GM18873 (cell line): Measurements from ENCODE around the gene DMD.
"Not testable (repeated sequence)": the region's sequence is repeated elsewhere in the genome, so short reads cannot be mapped to it uniquely, and the experiment has no call there.

ENCODE experiments used
- ATAC-seq: cut with Tn5 transposase; IDR thresholded peaks from one replicate; pipeline ENCODE4 v1.9.1; 2021; ENCODE audit warnings: mild to moderate bottlenecking, moderate library complexity, moderate number of reproducible peaks; ENCODE audit not compliant: unreplicated experiment, low FRiP score

Gene DMD

DNA sequence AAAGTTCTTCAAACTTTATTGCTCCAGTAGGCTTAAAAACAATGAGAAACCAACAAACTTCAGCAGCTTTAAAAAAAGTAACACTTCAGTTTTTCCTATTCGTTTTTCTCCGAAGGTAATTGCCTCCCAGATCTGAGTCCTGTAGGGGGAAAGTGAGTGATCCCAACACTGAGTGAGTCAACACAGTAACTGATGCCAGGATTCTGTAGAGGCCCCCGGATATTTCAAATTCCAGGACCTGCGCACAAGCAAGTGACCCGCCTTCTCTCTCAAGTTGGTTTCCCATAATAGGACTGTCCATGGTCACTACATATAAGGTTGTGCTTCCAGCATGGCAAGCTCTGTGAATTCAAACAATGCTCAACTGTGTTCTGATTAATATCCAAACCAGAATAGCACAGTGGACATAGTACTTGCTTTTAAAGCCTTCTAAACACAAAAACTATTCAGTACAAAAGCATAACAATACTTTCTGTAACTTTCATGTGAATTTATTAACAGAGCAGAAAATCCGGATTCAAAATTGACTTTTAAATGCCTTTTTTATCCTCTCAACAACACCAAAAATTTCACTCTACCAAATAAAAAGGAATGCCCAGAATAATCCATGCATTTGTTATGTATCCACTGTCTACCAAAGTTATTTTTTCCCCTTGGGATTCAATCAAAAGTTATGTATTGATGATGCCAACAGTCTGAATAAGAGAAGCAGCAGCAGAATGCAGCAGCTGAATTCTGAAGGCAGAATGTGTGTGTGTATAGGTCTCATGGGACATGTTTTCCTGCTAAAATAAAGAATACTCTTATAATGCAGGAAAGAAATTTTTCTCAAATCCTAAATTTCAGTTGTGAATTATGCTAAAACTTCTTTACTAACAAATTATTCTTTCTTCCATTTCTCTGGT is at the start of gene DMD:
TSS of gene DMD (minus strand) at position 194 of the 905 bp plus-strand sequence. CDS start 237 bp downstream, outside the sequence.
- no peak for ATAC-seq

DNA sequence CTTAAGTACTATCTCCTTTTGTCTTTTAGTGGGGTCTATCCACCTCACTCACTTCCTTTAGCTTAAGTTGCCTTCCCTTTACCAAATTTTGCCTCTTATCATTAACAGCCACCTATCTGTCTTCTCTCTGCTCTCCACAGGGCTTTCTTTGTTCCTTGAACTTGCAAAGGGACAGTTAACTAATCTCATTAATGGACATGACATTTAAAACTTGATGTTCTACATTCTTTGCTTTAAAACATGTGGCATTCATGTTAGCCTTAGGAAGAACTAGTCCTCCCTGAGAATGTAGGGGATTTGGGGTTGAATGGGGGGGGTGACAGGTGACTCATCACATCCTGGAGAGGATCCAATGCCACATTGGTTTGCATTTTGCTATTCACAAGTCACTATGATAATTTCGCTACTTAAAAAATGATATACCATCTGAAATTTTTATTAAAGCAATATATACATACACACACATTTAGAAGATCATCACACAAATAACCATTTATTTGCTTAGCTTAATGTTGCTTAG is 41.0 kb upstream of the DMD start:
- no peak for ATAC-seq

DNA sequence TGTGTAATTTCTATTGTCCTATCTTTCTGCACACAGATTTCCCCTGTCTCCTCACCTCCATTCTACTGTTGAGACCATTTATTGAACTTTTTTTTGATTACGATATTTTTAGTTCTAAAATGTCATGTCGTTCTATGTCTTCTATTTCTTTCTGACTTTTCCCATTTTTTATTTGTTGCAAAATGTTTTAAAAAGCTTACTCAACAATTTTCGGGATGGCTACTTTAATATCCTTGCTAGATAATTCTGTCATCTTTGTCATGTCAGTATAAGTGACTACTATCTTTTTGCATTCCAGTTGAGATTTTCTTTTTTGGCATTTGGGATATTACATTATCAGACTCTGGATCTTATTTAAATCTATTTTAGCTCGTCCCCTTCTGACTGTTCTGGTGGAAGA is 7.5 kb upstream of the DMD start:
- ATAC-seq: no peak

DNA sequence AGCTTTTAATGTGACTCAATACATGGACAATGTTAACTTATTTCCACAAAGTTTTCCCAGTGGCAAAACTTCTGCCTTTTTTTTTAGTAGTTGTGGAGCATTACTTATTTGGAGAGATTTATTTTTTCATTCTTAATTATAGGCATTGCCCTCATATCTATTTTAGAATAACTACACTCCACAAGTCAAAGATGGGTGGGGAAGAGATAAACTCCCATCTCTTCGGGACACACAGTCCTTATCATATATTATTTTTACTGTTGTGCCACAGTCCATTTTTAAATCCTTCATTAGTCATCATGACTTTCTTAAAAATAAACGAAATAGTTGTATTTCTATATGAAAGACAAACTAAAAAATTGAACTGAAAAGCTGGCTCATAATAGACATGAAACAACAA is 1.2 kb downstream of the DMD start:
- ATAC-seq: no peak

DNA sequence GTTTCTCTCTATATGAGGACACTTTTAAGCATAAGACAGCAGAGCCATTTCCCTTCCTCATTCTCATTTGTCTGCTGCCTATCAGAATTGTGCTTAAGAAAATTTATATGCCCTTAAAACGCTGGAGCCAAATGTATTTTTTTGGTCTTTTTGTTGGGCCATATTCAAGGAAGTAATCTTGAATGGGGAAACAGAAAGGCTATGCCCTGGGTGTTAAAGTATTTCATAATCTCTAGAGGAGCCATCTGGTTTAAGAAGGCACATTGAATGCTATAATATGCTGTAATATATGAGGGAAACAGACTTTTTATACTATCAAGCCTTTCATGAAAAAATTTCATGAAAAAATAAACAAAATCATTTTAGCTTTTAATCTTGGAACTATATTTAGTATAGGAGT is 4.3 kb downstream of the DMD start:
- ATAC-seq: no peak

DNA sequence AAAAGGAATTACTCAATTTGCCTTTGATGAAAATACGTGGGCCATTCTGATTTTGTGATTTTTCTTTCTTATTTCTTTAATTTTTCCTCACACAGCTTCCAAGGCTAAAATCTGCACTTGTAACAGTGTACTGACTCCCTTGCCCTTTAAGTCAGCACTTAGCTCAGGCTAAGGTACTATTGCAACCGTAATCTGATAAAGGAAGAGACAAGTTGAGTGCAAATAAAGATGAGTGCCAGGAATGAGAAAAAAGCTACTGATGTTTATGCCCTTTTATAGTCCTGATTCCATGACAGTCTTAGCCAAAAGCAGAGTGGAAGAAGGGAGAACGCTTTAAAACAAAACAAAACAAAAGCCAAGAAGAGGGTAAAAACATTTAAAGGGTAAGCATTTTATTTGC is 6.0 kb downstream of the DMD start:
- no peak for ATAC-seq

DNA sequence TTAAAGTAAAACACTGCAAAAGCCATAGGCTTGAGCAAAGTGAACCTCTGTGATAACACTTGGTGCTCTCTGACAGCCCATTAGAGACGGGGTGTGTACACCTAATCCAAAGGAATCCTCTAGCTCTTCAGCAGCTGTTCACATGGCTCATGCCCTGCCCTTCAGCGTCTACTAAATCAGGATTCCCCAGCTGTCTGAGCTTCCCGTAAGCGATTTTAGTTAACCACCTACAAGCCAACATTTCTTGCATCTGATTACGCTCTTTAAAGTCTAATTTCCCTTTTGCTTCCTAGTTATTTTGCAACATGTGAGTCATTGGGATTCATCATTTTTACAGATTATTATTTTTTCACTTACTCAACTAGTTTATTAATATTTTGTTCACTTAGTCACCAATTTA is 6.5 kb downstream of the DMD start:
- ATAC-seq: no peak

DNA sequence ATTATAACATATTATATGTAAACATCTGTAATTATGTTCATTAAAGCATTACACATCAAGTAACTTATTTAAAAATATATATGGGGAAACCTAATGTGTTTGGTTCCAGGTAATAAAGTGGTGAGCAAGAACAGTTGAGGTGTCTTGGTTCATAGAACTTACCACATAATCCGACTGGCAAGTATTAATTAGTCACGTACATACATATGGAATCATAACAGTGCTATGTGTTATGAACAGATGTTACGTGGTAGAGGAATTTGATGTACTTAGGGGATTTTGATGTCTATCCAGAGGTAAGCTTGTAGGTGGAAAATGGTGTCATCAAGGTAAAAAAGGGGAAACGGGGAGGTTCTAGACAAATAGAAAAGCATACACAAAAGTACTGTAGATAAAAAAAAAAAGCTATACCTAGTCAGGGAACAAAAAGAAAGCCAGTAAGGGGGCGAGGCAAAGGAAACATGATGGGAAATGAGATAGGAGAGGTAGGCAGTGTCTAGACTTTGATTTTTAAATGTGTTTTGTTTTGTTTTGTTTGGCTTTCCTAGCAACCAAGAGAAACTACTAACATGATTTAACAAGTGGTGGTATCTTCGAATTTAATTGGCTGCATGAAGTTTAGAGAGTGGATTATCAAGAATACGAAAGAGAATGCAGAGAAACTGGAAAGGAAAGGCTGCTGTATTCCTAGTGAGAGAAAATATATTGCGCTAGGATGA is 12.6 kb downstream of the DMD start:
- ATAC-seq: no peak

DNA sequence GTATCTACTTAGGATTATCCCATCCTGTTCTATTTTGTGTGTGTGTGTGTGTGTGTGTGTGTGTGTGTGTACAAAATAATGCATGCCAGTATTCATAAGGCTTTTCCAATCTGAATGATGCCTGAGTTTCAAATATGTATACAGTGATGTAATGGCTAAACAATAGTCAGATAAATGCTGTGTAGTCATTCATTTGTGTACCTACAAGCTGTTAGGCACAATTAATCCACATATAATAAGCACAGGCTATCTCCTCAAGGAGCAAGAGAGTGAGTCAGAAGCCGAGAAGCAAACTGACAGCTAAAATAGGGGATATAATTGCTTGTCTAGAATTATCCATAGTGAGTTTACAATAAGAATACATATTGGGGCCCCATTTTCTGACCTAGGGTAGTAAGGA is 15.7 kb downstream of the DMD start:
- no peak for ATAC-seq

DNA sequence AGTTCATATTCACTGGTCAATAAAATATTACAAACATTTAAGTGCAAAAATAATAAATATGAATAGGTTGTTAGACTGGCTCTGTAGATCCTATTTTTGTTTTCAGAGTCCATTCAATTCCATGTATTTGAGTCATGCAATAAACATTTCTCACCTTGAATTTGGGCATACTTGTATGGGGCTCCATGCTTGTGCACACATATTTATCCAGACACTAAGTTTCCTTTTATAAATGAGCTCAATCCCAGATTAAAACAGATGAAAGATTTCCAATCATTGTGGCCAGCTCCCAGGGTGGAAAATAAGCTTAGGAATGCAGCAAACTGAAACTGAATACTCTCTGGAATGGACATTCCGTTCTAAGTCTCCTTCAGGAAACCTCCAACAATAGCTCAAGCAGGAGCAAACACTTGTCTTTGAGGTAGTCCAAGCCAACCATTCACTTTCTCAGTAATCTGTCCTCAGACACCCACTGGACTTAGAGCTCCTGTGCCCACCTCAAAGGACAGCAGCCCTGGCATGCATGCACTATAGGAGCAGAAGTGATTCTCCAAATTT is 16.4 kb downstream of the DMD start:
- ATAC-seq: no peak

DNA sequence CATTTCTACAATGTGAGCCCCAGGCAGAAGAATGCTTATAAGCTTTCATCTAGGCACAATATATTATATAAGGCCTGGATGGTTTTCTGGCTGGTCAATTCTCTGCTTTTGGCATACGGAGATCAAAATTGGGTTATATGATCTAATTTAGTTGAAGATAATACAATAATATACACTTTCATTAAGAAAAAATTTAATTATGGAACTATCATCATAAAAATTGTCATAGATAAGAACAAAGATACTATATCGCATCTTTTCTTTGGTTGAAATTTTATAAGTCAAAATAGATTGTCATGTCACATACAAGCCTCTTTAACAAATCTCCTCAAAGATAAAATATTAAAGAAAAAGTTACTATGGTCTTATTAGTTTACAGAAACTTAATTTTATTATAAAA is 17.1 kb downstream of the DMD start:
- no peak for ATAC-seq

DNA sequence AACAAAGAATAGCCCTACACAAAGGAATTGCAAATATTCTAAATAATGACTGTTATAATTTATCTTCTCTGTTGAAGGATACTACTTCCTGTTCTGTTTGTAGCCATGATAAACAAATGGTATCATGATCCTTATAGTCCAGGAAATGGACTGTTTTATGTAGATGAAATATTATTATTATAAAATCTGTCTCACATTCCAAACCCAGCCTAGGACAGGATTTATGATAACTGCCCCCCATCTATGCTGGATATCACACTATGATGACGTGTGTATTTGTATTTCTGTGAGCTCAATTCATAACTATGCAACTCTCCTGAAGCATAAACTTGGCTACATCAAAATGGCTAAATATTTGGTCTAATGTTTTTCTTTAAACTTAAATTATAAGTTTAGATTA is 21.3 kb downstream of the DMD start:
- ATAC-seq: no peak

DNA sequence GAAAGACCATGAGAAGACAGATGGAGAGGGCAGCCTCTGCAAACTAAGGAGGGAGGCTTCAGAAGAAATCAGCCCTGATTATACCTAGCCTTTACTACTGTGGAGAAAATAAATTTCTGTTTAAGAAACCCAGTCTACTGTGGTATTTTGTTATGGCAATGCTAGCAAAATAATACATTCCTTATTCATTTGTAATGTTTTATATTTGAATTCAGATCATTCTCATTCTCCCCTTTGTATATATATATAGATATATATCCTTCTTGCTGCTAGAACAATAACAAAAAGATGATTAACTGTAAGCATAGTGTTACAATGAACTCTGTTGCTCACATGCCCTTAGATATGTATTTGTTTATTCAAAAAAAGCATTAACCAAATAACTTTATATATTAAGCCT is 22.5 kb downstream of the DMD start:
- no peak for ATAC-seq

DNA sequence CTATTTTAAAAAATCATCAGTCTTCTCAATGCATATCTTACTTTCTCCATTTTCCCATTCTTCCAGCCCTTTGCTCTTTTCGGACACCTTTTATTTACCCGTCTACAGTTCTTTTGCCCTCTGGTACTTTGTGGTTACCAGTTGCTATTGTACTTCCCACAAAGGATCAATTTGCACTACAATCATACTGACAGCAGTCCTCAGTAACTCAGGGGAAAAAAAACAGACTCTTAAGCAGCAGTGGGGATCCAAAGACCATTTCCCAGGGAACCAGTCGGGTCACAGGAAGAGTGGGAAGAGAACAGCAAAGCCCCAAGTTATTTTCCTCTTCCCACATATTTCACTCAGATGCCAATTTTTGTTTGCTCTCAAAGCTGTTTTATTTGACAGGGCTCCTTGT is 23.1 kb downstream of the DMD start:
- ATAC-seq: no peak

DNA sequence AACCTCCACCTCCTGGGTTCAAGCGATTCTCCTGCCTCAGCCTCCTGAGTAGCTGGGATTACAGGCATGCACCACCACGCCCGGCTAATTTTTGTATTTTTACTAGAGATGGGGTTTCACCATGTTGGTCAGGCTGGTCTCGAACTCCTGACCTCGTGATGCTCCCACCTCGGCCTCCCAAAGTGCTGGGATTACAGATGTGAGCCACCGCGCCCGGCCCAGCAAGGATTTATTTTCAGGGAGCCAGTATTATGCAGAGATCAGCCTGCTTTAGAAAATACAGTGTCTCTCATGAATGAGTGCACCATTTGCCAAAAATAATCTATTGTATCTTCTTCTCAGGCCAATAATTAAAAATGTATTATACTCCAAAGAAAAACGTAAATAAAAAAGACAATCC is 26.5 kb downstream of the DMD start:
- ATAC-seq: not testable (repeated sequence)

DNA sequence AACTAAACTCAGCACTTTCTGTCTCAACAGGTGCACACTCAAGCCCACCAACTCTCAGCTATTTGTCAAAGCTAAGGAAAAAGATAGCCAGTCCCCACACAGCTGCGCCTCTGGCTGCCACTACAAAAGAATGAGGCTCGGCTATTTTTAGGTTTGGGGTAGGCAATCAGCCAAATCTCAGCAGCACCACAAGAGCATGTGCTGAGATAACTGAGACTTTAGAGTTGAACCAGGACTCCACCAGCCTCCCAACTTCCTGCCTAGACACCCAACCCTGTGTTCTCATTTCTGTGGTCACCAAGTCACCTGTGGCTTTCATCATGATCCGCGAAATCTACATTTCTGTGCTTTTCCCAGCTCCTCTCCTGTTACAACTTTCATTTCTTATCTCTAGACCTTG is 28.0 kb downstream of the DMD start:
- ATAC-seq: no peak

DNA sequence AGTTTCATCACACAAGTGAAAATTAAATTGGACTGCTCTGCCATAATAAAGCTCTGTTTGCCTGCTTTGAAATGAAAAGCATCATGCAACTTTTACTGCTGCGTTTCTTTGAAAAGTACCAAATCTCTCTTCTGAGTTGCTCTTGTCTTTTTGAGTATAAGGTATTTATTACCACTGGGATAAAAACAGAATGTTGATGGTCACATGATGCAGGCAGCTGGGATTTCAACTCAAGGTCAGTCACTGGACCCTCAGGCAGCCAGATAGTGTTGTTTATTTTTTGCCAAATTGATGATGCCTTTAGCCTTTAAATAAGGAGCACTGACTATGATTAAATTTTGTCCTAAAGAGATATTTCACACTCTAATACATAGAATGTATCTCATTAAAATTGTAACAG is 32.7 kb downstream of the DMD start:
- no peak for ATAC-seq

DNA sequence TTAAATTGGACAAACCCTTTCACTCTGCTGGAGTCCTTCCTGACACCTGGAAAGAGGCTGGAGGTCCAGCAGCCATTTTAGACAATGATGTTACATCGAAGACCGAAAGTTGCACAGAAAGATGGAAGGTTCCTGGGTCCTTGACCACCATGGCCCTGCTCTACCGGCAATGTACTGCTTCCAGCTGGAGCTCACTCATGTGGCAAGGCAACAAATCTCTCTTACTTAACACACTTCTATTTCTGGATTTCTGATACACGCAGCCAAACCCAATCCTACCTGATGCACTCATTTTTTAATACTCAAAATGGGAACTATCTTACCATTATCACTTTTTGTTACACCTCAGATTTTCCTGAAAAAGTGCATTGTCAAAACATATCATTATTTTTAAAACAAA is 33.1 kb downstream of the DMD start:
- no peak for ATAC-seq

DNA sequence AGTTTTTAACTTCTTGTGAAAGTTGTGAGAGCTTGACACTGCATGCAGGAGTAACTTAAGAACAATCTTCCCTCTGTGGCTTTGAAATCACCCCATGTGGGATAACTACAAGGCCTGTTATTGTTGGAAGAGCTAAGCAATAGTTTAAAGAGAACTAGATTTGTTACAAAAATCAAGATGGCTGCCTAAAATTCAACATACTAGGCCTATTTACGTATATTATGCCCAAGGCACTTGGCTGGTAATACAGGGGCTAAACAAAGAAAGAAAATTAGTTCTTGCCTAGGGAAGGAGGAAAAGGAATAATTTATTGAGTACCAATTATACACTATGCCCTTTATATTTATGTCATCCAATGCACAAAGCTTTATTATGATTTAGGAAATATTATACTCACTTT is 36.1 kb downstream of the DMD start:
- ATAC-seq: no peak

DNA sequence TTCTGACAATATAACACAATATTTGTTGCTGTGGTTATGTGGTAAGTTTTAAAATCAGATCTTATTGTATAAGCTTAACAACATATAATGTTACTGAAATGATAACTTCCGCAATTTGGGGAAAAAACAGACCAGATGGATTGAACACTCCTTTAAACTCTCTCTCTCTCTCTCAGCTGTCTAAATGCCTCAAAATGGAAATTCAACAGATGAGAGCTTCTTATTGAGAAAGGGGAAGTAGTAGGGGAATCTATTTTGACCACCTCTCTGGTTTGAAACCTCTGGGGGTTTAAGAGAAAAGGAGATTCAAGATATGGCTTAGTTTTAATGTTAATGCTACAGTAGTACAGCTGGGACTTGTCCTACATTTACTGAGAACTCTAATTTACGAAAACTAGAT is 40.3 kb downstream of the DMD start:
- no peak for ATAC-seq

DNA sequence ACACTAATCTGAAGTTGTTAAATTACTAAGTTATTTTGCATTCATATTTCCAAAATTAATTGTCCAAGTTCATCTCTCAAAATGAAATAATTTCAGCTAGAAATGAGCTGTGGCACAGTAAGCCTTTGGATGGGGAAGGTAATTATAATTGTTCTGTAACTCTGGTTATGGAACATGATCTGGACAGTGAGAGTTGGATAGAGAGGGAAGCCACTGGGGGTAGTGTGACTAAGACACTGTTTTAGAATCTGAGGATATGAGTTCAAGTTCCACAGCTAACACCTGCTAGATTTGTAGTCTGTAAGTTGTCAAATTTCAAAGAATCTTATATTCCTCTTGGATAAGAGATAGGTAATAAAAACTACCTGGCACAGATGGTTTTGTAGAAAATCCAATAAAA is 49.5 kb downstream of the DMD start:
- ATAC-seq: no peak
